ENCODE measurements around the gene DLX5. TPM values are rescaled to one million over a fixed set of nuclear protein-coding genes. Genes with fewer than 3 reads are reported as not detected.

Gene DLX5
- total RNA-seq: not detected in 2 replicates

DNA sequence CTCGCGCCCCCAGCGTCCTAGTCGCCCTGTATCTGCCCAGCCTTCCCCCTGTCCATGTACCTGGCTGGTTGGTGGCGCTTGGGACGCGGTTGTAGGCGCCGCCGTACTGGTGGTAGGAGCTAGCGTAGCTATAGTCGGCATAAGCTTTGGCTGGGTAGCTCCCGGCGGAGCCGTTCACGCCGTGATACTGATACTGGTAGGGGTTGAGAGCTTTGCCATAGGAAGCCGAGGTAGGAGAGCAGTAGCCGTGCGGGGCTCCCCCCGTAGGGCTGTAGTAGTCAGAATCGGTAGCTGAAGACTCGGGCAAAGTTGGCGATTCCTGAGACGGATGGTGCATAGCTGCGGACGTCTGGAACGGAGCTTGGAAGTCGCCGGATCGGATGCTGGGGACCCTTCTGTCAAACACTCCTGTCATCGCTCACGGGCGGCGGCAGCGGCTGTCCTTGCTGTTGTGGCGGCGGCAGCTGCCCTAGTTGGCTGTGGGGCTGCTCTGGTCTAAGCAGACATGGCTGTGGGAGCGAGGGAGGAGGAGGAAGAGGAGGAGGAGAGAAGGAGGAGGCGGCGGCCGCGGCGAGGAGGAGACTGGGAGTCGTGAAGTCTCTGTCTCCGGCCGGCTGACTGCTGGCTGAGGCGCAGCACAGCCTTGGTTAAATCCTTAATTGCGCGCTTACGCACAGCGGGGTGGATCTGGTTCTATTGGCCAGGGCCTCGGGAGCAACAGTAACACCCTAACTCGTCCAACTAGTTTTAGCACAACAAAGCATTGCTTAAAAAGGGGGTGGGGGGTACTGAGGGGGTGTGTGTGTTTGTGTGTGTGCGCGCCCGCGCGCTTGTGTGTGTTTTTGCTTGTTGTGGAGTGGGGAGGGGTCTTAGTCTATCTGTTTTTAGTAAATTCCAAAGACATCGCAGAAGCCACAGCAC lies at the start of gene DLX5:
TSS of gene DLX5 (minus strand) at position 623 of the 921 bp plus-strand sequence. CDS start at position 415, 208 bp downstream.

DNA sequence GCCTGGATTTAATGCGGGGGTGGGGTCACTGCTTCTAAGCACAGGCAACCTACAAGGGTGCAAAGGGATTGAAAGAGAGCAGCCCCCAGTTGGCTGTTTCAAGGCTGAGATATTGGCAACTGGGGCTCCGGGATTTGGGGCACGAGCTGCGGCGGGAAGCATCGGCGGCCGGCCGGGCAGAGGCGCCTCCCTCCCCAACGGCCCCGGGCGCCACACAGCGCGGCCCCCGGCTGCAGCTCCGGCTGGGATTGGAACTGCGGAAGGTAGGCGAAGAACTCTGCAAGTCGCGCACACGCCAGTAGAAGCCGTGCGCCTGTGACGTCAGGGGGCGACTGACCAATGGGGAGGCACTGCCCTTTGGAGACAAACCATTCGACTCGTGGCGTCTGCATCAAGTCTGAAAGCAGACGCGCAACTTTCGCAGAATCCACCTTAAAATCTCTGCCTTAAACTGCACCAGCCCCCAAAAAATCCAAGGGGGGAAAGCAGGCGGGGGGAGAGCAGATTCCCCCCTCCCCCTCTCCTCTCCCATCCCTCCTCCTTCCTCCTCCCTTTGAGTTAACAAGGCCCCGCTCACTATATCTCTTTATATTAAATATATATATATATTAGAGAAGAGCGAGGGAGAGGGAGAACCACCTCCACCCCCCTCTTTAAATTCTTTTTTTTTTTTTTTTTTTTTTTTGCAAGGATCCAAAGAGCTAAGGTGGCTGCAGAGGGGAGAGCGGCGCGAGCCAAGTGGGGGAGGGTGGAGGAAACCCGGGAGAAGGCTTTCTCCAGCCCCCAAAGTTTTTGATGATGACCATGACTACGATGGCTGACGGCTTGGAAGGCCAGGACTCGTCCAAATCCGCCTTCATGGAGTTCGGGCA lies 19.2 kb downstream of the DLX5 start, which contains the start of gene DLX6:
TSS of gene DLX6 (plus strand) at position 371 of the 872 bp plus-strand sequence. CDS start at position 796, 425 bp downstream.

Small RNAs within 50 kb of the gene (small RNA-seq; reads per million reads assigned to genes)
- gene RF01778: not detected

Other genes with a start within 250 kb of the DLX5 start
- not detected in 2 replicates for gene DLX6, start 19.3 kb downstream of the DLX5 start, total RNA-seq
- gene SDHAF3, start 92.9 kb upstream of the DLX5 start, total RNA-seq: 3.5 and 7.9 TPM in 2 replicates